HL-60 (cell line): ENCODE measurements around the gene GPRC5B.

Experiments
- POLR2AphosphoS5 ChIP-seq: IDR thresholded peaks from 2 replicates; pipeline ENCODE4 v1.6.1; 2012; ENCODE audit warnings: low read depth
- TF ChIP-seq, protein P1 (sequence below): IDR thresholded peaks from one replicate; pipeline ENCODE4 v1.5.1; 2011; ENCODE audit warnings: low read length, control low read depth, inconsistent platforms; ENCODE audit not compliant: insufficient read depth
- TF ChIP-seq, protein P2 (sequence below): IDR thresholded peaks from 2 replicates; pipeline ENCODE4 v1.6.1; 2012; ENCODE audit warnings: low read depth; ENCODE audit not compliant: insufficient replicate concordance

DNA sequence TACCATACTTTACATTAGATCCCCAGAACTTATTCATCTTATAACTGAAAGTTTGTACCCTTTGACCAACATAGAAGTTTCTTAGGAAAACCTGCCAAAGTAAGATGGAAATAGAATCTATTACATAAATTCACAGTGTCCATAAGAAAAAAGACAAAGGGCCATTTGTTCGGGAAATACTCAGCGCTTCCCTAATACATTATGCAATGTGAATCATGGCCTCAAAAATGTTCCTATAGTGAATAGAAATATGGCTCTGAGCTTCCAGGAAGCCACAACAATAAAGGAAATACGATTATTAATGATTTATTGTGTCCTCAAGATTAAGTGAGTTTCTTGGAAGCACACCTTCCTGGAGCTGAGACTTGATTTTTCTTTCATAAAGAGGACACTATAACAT, 51.5 kb downstream of the GPRC5B start:
- TF ChIP-seq, protein P1, sequence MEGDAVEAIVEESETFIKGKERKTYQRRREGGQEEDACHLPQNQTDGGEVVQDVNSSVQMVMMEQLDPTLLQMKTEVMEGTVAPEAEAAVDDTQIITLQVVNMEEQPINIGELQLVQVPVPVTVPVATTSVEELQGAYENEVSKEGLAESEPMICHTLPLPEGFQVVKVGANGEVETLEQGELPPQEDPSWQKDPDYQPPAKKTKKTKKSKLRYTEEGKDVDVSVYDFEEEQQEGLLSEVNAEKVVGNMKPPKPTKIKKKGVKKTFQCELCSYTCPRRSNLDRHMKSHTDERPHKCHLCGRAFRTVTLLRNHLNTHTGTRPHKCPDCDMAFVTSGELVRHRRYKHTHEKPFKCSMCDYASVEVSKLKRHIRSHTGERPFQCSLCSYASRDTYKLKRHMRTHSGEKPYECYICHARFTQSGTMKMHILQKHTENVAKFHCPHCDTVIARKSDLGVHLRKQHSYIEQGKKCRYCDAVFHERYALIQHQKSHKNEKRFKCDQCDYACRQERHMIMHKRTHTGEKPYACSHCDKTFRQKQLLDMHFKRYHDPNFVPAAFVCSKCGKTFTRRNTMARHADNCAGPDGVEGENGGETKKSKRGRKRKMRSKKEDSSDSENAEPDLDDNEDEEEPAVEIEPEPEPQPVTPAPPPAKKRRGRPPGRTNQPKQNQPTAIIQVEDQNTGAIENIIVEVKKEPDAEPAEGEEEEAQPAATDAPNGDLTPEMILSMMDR, result no peak
- TF ChIP-seq, protein P2, sequence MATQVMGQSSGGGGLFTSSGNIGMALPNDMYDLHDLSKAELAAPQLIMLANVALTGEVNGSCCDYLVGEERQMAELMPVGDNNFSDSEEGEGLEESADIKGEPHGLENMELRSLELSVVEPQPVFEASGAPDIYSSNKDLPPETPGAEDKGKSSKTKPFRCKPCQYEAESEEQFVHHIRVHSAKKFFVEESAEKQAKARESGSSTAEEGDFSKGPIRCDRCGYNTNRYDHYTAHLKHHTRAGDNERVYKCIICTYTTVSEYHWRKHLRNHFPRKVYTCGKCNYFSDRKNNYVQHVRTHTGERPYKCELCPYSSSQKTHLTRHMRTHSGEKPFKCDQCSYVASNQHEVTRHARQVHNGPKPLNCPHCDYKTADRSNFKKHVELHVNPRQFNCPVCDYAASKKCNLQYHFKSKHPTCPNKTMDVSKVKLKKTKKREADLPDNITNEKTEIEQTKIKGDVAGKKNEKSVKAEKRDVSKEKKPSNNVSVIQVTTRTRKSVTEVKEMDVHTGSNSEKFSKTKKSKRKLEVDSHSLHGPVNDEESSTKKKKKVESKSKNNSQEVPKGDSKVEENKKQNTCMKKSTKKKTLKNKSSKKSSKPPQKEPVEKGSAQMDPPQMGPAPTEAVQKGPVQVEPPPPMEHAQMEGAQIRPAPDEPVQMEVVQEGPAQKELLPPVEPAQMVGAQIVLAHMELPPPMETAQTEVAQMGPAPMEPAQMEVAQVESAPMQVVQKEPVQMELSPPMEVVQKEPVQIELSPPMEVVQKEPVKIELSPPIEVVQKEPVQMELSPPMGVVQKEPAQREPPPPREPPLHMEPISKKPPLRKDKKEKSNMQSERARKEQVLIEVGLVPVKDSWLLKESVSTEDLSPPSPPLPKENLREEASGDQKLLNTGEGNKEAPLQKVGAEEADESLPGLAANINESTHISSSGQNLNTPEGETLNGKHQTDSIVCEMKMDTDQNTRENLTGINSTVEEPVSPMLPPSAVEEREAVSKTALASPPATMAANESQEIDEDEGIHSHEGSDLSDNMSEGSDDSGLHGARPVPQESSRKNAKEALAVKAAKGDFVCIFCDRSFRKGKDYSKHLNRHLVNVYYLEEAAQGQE, result no peak
- TF ChIP-seq POLR2AphosphoS5, result no peak
